Sigmoid colon (tissue), 7 donors: ENCODE results near the gene HPX. TPM values are rescaled to one million over a fixed set of nuclear protein-coding genes. Genes with fewer than 3 reads are reported as not detected.

Source experiments
- DNase-seq: peaks from one replicate; pipeline ENCODE4 v3.0.0-alpha.2; 2019
- H3K27ac ChIP-seq, 4 donors: fragments of 200-600 bp; sonication (generic); one replicate each; pipeline ENCODE4 v1.5.1; 2016 to 2019; ENCODE audit warnings: mild to moderate bottlenecking in 1 of 4
- H3K27me3 ChIP-seq, 3 donors: fragments of 200-600 bp; sonication (generic); one replicate each; pipeline ENCODE4 v1.5.1; 2019; ENCODE audit warnings: mild to moderate bottlenecking in 1 of 3
- H3K36me3 ChIP-seq, 4 donors: fragments of 200-600 bp; sonication (generic); one replicate each; pipeline ENCODE4 v1.5.1; 2016 to 2019
- H3K4me1 ChIP-seq, 4 donors: fragments of 200-600 bp; sonication (generic); one replicate each; pipeline ENCODE4 v1.5.1; 2017 to 2019
- H3K4me3 ChIP-seq, 4 donors: fragments of 200-600 bp; sonication (generic); one replicate each; pipeline ENCODE4 v1.5.1; 2017 to 2019; ENCODE audit warnings: mild to moderate bottlenecking in 2 of 4, moderate library complexity in 1 of 4
- H3K9me3 ChIP-seq, 4 donors: fragments of 200-600 bp in 3 of 4; sonication (generic) in 3 of 4; one replicate each; pipeline versions ENCODE4 v1.5.1 to v1.6.1; 2013 to 2019
- EP300 ChIP-seq, 4 donors: sonication (generic); formaldehyde crosslinking; IDR thresholded peaks; one replicate each; pipeline ENCODE4 v1.6.1; 2017; ENCODE audit warnings: antibody characterized with exemption in 4 of 4
- POLR2A ChIP-seq, 2 donors: fragments of 450-650 bp; IDR thresholded peaks; one replicate each; pipeline ENCODE4 v1.6.1; 2016; ENCODE audit warnings: antibody characterized with exemption in 2 of 2, mild to moderate bottlenecking in 2 of 2, moderate library complexity in 2 of 2
- POLR2AphosphoS5 ChIP-seq, 4 donors: sonication (generic); formaldehyde crosslinking; IDR thresholded peaks; one replicate each; pipeline ENCODE4 v1.6.1; 2017; ENCODE audit warnings: antibody characterized with exemption in 4 of 4
- WGBS, 2 donors: extraction: QIAGEN DNeasy Blood & Tissue Kit; methylation state at CpG; one replicate each; pipeline ENCODE4 v1.1.7; 2013; 5-methylcytosine and 5-hydroxymethylcytosine counted together
- intact Hi-C: fragments of 100-400 bp; cut with DNase I; formaldehyde crosslinking; loops from one replicate; pipeline ENCODE4 v1.15.1; 2023
- polyA plus RNA-seq, 3 donors: library from polyadenylated mRNA; stranded (reverse); fragments of 200-250 nt; gene quantifications; one replicate each; pipeline ENCODE4 v1.2.3, GENCODE V29; 2013
- total RNA-seq, 4 donors: library from RNA; depleted of rRNA; stranded (reverse); fragments of >200 nt; gene quantifications; one replicate each; pipeline ENCODE4 v1.1.0, GENCODE V29; 2016
- TF ChIP-seq, protein P1 (sequence below), 4 experiments: fragments of 450-650 bp in 3 of 4; fragments of 200-600 bp in 1 of 4; IDR thresholded peaks; one replicate each; pipeline ENCODE4 v1.5.1; 2016 to 2019; ENCODE audit warnings: antibody characterized with exemption in 4 of 4, mild to moderate bottlenecking in 3 of 4, moderate library complexity in 2 of 4
- donor health status: healthy with polysubstance abuse.
- donor health status: Bipolar disorder and iron deficiency.
- donor health status: healthy.

The HPX gene
- total and polyA plus RNA-seq, 7 donors: 0.54 to 3.0 (median 1.3) TPM; not detected in 3

DNA sequence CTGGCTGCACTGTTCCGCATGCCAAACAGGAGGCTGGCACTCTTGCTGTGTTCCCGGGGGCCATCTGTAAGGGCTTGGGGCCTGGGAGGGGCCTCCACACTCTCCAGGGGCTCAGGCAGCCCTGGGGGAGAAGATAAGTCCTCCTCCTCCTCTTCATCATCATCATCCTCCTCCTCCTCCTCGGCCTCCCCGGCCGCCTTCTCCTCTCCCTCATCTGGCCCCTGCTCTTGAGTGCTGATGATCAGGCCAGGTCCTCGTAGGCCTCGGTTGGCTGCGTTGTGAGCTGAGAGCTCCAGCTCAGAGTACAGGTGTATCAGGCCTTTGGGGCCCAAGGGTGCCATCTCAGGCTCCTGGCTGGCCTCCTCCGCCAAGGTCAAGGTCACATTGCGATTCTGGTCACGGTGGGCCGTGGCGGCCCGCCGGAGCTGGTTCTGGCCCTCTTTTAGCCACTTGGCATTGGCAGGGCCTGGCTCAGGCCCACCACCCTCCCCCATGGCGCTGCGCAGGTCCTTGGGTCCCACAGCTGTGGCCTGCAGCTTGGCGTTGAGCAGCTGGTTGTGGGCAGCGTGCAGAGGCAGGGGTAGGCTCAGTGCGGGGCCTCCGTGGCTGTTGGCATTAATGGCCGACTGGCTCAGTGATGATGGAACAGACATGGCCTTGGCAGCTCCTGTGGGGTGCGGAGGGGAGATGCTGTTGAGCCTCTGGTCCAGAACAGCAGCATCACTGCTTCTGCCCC is 29.9 kb downstream of the HPX start:
- DNase-seq: no peak

DNA sequence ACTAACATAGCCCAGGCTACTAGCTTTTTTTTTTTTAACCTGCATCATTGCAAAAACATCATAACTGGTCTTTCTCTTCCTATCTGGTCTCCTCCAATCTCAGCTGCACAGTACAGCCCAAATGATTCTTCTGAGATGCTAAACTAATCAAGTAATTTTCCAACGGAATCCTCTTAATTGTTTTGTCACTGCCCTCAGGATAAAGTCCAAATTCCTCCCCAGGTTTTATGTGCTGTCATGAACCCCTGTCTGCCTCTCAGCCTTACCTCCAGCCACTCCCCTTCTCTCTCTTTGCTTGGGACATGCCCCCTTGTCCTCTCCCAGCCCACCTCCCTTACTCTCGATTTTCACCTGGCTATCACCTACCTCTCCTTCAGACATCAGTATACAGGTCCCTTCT is 34.4 kb downstream of the HPX start:
- Histone ChIP-seq H3K36me3 (peaks cover 12 to 60% (median 18%) of the 10 kb centered on the region in 4 donors), H3K4me1 (peaks cover 0 to 16% (median 13%) of the 10 kb centered on the region in 4 donors), H3K27me3 (no peaks in the 10 kb centered on the region), H3K9me3 (no peaks in the 10 kb centered on the region), H3K27ac (no peak overlapping the region), H3K4me3 (no peak overlapping the region)
- TF ChIP-seq POLR2AphosphoS5 (IDR thresholded peaks at IDR 0.05) (no peak), POLR2A (IDR thresholded peaks at IDR 0.05) (no peak), EP300 (IDR thresholded peaks at IDR 0.05) (no peak)
- TF ChIP-seq, protein P1, sequence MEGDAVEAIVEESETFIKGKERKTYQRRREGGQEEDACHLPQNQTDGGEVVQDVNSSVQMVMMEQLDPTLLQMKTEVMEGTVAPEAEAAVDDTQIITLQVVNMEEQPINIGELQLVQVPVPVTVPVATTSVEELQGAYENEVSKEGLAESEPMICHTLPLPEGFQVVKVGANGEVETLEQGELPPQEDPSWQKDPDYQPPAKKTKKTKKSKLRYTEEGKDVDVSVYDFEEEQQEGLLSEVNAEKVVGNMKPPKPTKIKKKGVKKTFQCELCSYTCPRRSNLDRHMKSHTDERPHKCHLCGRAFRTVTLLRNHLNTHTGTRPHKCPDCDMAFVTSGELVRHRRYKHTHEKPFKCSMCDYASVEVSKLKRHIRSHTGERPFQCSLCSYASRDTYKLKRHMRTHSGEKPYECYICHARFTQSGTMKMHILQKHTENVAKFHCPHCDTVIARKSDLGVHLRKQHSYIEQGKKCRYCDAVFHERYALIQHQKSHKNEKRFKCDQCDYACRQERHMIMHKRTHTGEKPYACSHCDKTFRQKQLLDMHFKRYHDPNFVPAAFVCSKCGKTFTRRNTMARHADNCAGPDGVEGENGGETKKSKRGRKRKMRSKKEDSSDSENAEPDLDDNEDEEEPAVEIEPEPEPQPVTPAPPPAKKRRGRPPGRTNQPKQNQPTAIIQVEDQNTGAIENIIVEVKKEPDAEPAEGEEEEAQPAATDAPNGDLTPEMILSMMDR (IDR thresholded peaks at IDR 0.05): no peak
- WGBS, 2 donors: 15 to 52% methylated on average over 2 of the region's 2 CpGs
- intact Hi-C loops: no loop called here
- DNase-seq: no peak

More for the DNA sequence above, 29.9 kb downstream of the HPX start:
- intact Hi-C loops: no loop called here
- TF ChIP-seq EP300 (IDR thresholded peaks at IDR 0.05) (no peak), POLR2AphosphoS5 (IDR thresholded peaks at IDR 0.05) (no peak), POLR2A (IDR thresholded peaks at IDR 0.05) (no peak)
- TF ChIP-seq, protein P1 (IDR thresholded peaks at IDR 0.05): no peak
- Histone ChIP-seq H3K4me1 (peaks cover 0 to 21% (median 12%) of the 10 kb centered on the region in 4 donors), H3K9me3 (no peaks in the 10 kb centered on the region), H3K27ac (no peak overlapping the region), H3K4me3 (no peak overlapping the region), H3K36me3 (peaks cover 7 to 37% (median 10%) of the 10 kb centered on the region in 4 donors), H3K27me3 (no peaks in the 10 kb centered on the region)
- 95% methylated on average over 23 of the region's 23 CpGs for WGBS, 2 donors

DNA sequence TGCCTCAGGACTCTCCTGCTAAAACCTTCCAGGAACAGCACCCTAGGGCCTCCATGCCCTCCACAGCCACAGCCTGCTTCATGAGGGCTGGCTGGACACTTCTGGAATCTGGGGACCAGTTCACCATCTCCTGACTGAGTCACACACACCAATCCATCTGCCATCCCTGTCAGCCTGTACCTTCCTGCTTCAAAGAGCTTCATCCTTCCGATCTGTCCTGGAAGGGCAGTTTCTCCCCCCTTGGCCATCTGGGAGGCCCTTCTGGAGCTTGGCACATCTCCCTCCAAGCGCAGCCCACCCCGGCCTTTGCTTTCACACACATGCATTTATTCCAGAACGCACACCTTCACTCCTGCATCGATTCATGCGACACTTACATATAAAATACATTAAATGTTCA is 34.9 kb downstream of the HPX start:
- Histone ChIP-seq H3K27ac (no peak overlapping the region), H3K4me1 (peaks cover 0 to 16% (median 13%) of the 10 kb centered on the region in 4 donors), H3K4me3 (no peak overlapping the region), H3K27me3 (no peaks in the 10 kb centered on the region), H3K36me3 (peaks cover 14 to 60% (median 21%) of the 10 kb centered on the region in 4 donors), H3K9me3 (no peaks in the 10 kb centered on the region)
- WGBS, 2 donors: 93 to 95% methylated on average over 6 of the region's 6 CpGs
- TF ChIP-seq POLR2A (IDR thresholded peaks at IDR 0.05) (no peak), EP300 (IDR thresholded peaks at IDR 0.05) (no peak), POLR2AphosphoS5 (IDR thresholded peaks at IDR 0.05) (no peak)
- TF ChIP-seq, protein P1 (IDR thresholded peaks at IDR 0.05): no peak
- DNase-seq: no peak
- intact Hi-C loops: no loop called here

DNA sequence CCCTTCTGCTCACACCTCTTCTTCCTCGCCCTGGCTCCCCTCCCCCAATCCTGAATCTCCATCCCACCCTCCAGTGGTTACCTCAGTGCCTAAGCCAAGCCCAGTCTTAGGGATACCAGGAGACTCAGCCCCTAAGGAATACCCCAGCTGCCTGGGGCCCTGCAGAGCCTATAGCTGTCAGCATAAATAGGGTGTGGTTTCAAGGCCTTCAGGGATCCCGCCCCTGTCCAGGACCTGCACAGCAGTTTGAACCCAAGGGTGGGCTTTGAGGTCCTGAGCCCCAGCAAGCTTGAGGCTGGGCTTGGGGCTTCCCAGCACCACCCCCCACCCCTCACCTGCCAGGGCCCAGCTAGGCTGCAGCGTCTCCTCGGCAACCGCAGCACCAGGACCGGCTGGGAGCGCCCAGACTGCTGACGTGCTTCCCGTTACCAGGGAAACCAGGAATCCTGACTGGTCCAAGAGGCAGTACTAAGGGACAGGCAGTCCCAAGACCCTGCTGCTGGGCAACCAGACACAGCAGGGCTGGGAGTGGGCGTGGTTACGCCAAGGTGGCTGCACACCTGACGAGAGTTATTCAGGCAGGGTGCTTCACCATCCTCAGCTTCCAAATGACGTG is 35.6 kb downstream of the HPX start:
- WGBS, 2 donors: 84 to 92% methylated on average over 13 of the region's 13 CpGs
- intact Hi-C loops: no loop called here
- DNase-seq: no peak

More for the DNA sequence above, 35.6 kb downstream of the HPX start:
- no peak overlapping the region for H3K4me3 ChIP-seq
- H3K4me1 ChIP-seq: peaks cover 0 to 16% (median 13%) of the 10 kb centered on the region in 4 donors
- H3K9me3 ChIP-seq: no peaks in the 10 kb centered on the region
- H3K36me3 ChIP-seq: peaks cover 7 to 60% (median 19%) of the 10 kb centered on the region in 4 donors
- H3K27me3 ChIP-seq: no peaks in the 10 kb centered on the region
- H3K27ac ChIP-seq: no peak overlapping the region
- no peak for TF ChIP-seq POLR2A (IDR thresholded peaks at IDR 0.05)
- TF ChIP-seq, protein P1 (IDR thresholded peaks at IDR 0.05): no peak
